NCI-H510A (cell line): ENCODE measurements around the gene MYOF.
"Not testable (repeated sequence)": the region's sequence is repeated elsewhere in the genome, so short reads cannot be mapped to it uniquely, and the experiment has no call there.

Experiments used
- DNase-seq: peaks from one replicate; lab custom pipeline; 2025; lab: John Stamatoyannopoulos, UW

Gene MYOF

GRCh38 chr10:93390306-93391090 is 91.6 kb downstream of the MYOF start:
- DNase-seq, result no peak

GRCh38 chr10:93386631-93387369 is 95.3 kb downstream of the MYOF start:
- DNase-seq, result no peak

GRCh38 chr10:93385345-93385744 is 96.8 kb downstream of the MYOF start:
- DNase-seq, result no peak

- no peak for DNase-seq
Observed at GRCh38 chr10:93384006-93384405, 98.1 kb downstream of the MYOF start.

GRCh38 chr10:93383562-93383981 is 98.6 kb downstream of the MYOF start:
- no peak for DNase-seq

GRCh38 chr10:93379731-93380575 is 102.2 kb downstream of the MYOF start:
- DNase-seq, result no peak

- no peak for DNase-seq
Observed at GRCh38 chr10:93378997-93379730, 103.0 kb downstream of the MYOF start.

GRCh38 chr10:93378039-93378438 is 104.1 kb downstream of the MYOF start:
- DNase-seq, result no peak

- peak; percentile 13 for DNase-seq
Observed at GRCh38 chr10:93376372-93377293, 105.5 kb downstream of the MYOF start.

- DNase-seq, result no peak
Observed at GRCh38 chr10:93370961-93371360, 111.2 kb downstream of the MYOF start.

- no peak for DNase-seq
Observed at GRCh38 chr10:93369588-93370164, 112.5 kb downstream of the MYOF start.

GRCh38 chr10:93368210-93368609 is 113.9 kb downstream of the MYOF start:
- no peak for DNase-seq

GRCh38 chr10:93367664-93368063 is 114.5 kb downstream of the MYOF start:
- DNase-seq, result no peak

GRCh38 chr10:93364966-93365365 is 117.2 kb downstream of the MYOF start:
- DNase-seq, result no peak

GRCh38 chr10:93363891-93364648 is 118.1 kb downstream of the MYOF start:
- peak; percentile 9 for DNase-seq

- DNase-seq, result not testable (repeated sequence)
Observed at GRCh38 chr10:93358398-93358797, 123.7 kb downstream of the MYOF start.

GRCh38 chr10:93357680-93358079 is 124.5 kb downstream of the MYOF start:
- no peak for DNase-seq

GRCh38 chr10:93356516-93356915 is 125.6 kb downstream of the MYOF start:
- DNase-seq, result no peak

GRCh38 chr10:93352638-93353383 is 129.3 kb downstream of the MYOF start:
- no peak for DNase-seq
